HEK293 (cell line): ENCODE measurements around the gene MIA3.

Source experiments
- CTCF ChIA-PET: fragments of 350-600 bp; formaldehyde crosslinking; extraction: SDS; loops from one replicate; lab custom pipeline; 2021; ENCODE audit warnings: antibody characterized with exemption; lab: Yijun Ruan, JAX
- POLR2A ChIA-PET: fragments of 300-600 bp; formaldehyde crosslinking; extraction: SDS; loops from one replicate; lab custom pipeline; 2020; ENCODE audit warnings: antibody characterized with exemption, inconsistent platforms; lab: Yijun Ruan, JAX
- H3K27ac ChIP-seq: fragments of 200-500 bp; sonication (Bioruptor generic); 2 replicates; pipeline ENCODE4 v1.5.1; 2014; ENCODE audit warnings: low read depth, low read length, control low read depth, inconsistent platforms; ENCODE audit errors: extremely low read depth
- H3K36me3 ChIP-seq, 2 experiments: fragments of 200-500 bp in 1 of 2; sonication (Bioruptor generic) in 1 of 2; 1 replicate in 1 of 2; 2 replicates in 1 of 2; pipeline ENCODE4 v1.5.1; 2014 to 2017; ENCODE audit warnings: inconsistent platforms in 2 of 2, low read length in 2 of 2; ENCODE audit not compliant: control insufficient read depth in 2 of 2, insufficient read depth in 1 of 2
- H3K4me1 ChIP-seq: fragments of 200-500 bp; sonication (Bioruptor generic); 2 replicates; pipeline ENCODE4 v1.5.1; 2014; ENCODE audit warnings: mild to moderate bottlenecking, low read length, inconsistent platforms; ENCODE audit not compliant: control insufficient read depth, insufficient read depth
- H3K4me3 ChIP-seq: 2 replicates; pipeline ENCODE4 v1.5.1; 2011; ENCODE audit warnings: low read depth, mild to moderate bottlenecking, control low read depth, low read length, moderate library complexity
- H3K9me3 ChIP-seq: fragments of 200-500 bp; sonication (Bioruptor generic); 2 replicates; pipeline ENCODE4 v1.5.1; 2014; ENCODE audit warnings: low read depth, low read length, inconsistent platforms; ENCODE audit not compliant: control insufficient read depth, insufficient read depth
- KLF8 ChIP-seq: fragments of 450-650 bp; formaldehyde crosslinking; IDR thresholded peaks from 2 replicates; pipeline ENCODE4 v1.5.1; 2016; ENCODE audit warnings: missing biosample characterization, missing genetic modification characterization
- OVOL3 ChIP-seq: fragments of 450-650 bp; formaldehyde crosslinking; IDR thresholded peaks from 2 replicates; pipeline ENCODE4 v1.5.1; 2016; ENCODE audit warnings: missing biosample characterization, missing genetic modification characterization
- SETDB1 ChIP-seq: IDR thresholded peaks from one replicate; pipeline ENCODE4 v1.6.1; 2017; ENCODE audit warnings: mild to moderate bottlenecking, low read length, moderate library complexity, mixed read lengths; ENCODE audit not compliant: insufficient read length
- SP2 ChIP-seq: fragments of 450-650 bp; formaldehyde crosslinking; IDR thresholded peaks from 2 replicates; pipeline ENCODE4 v1.5.1; 2016; ENCODE audit warnings: missing biosample characterization, missing genetic modification characterization
- WT1 ChIP-seq: fragments of 450-650 bp; formaldehyde crosslinking; IDR thresholded peaks from 2 replicates; pipeline ENCODE4 v1.5.1; 2016; ENCODE audit warnings: missing biosample characterization, missing genetic modification characterization
- ZBTB20 ChIP-seq: fragments of 450-650 bp; formaldehyde crosslinking; IDR thresholded peaks from 2 replicates; pipeline ENCODE4 v1.5.1; 2016; ENCODE audit warnings: missing biosample characterization, missing genetic modification characterization
- ZNF133 ChIP-seq: fragments of 450-650 bp; formaldehyde crosslinking; IDR thresholded peaks from 2 replicates; pipeline ENCODE4 v1.5.1; 2016; ENCODE audit warnings: missing biosample characterization, missing genetic modification characterization
- ZNF140 ChIP-seq: fragments of 450-650 bp; formaldehyde crosslinking; IDR thresholded peaks from 2 replicates; pipeline ENCODE4 v1.5.1; 2016; ENCODE audit warnings: missing biosample characterization, missing genetic modification characterization
- ZNF18 ChIP-seq: fragments of 450-650 bp; formaldehyde crosslinking; IDR thresholded peaks from 2 replicates; pipeline ENCODE4 v1.5.1; 2016; ENCODE audit warnings: missing biosample characterization, missing genetic modification characterization
- ZNF202 ChIP-seq: fragments of 450-650 bp; formaldehyde crosslinking; IDR thresholded peaks from 2 replicates; pipeline ENCODE4 v1.5.1; 2016; ENCODE audit warnings: missing biosample characterization, missing genetic modification characterization, borderline replicate concordance
- ZNF211 ChIP-seq: fragments of 450-650 bp; formaldehyde crosslinking; IDR thresholded peaks from 2 replicates; pipeline ENCODE4 v1.5.1; 2016; ENCODE audit warnings: low read depth, missing biosample characterization, missing genetic modification characterization
- ZNF341 ChIP-seq: fragments of 450-650 bp; formaldehyde crosslinking; IDR thresholded peaks from 2 replicates; pipeline ENCODE4; 2016; ENCODE audit warnings: low read depth, missing biosample characterization, missing genetic modification characterization
- ZNF366 ChIP-seq: fragments of 450-650 bp; formaldehyde crosslinking; conservative IDR thresholded peaks from 2 replicates; pipeline ENCODE4 v1.5.1; 2016; ENCODE audit warnings: missing biosample characterization, missing genetic modification characterization
- ZNF391 ChIP-seq: fragments of 450-650 bp; formaldehyde crosslinking; IDR thresholded peaks from 2 replicates; pipeline ENCODE4 v1.5.1; 2016; ENCODE audit warnings: low read depth, missing biosample characterization, missing genetic modification characterization, borderline replicate concordance
- ZNF571 ChIP-seq: fragments of 450-650 bp; formaldehyde crosslinking; IDR thresholded peaks from 2 replicates; pipeline ENCODE4 v1.5.0; 2017; ENCODE audit warnings: missing biosample characterization, missing genetic modification characterization
- ZNF629 ChIP-seq: fragments of 450-650 bp; formaldehyde crosslinking; IDR thresholded peaks from 2 replicates; pipeline ENCODE4 v1.5.1; 2017; ENCODE audit warnings: missing biosample characterization, missing genetic modification characterization
- ZNF639 ChIP-seq: fragments of 450-650 bp; formaldehyde crosslinking; IDR thresholded peaks from 2 replicates; pipeline ENCODE4 v1.5.1; 2016; ENCODE audit warnings: missing biosample characterization, missing genetic modification characterization
- ZNF707 ChIP-seq: fragments of 450-650 bp; formaldehyde crosslinking; IDR thresholded peaks from 2 replicates; pipeline ENCODE4 v1.5.1; 2016; ENCODE audit warnings: missing biosample characterization, missing genetic modification characterization
- ZNF76 ChIP-seq: fragments of 450-650 bp; formaldehyde crosslinking; IDR thresholded peaks from 2 replicates; pipeline ENCODE4; 2016; ENCODE audit warnings: low read depth, missing biosample characterization, missing genetic modification characterization, borderline replicate concordance
- ZNF791 ChIP-seq: fragments of 450-650 bp; formaldehyde crosslinking; IDR thresholded peaks from 2 replicates; pipeline ENCODE4 v1.5.1; 2016; ENCODE audit warnings: missing biosample characterization, missing genetic modification characterization
- ZNF792 ChIP-seq: fragments of 450-650 bp; formaldehyde crosslinking; IDR thresholded peaks from 2 replicates; pipeline ENCODE4 v1.5.1; 2016; ENCODE audit warnings: missing biosample characterization, missing genetic modification characterization
- ZNF830 ChIP-seq: fragments of 450-650 bp; IDR thresholded peaks from 2 replicates; pipeline ENCODE4 v1.5.0; 2018; ENCODE audit warnings: missing biosample characterization, missing genetic modification characterization, low read depth, mild to moderate bottlenecking, moderate library complexity
- ZSCAN5A ChIP-seq: fragments of 450-650 bp; formaldehyde crosslinking; IDR thresholded peaks from 2 replicates; pipeline ENCODE4 v1.5.1; 2016; ENCODE audit warnings: missing biosample characterization, missing genetic modification characterization

MIA3 gene

GRCh38 chr1:222592171-222592570 is 25.7 kb upstream of the MIA3 start:
- TF ChIP-seq KLF8 (tag by site-specific recombination), result no peak
- no peak for TF ChIP-seq ZNF707 (tag by site-specific recombination)
- TF ChIP-seq ZNF629, result no peak
- no peak for TF ChIP-seq ZNF211 (tag by site-specific recombination)
- no peak for TF ChIP-seq ZNF366 (tag by site-specific recombination)
- TF ChIP-seq ZNF792 (tag by site-specific recombination), result no peak
- no peak for TF ChIP-seq ZNF76 (tag by site-specific recombination)
- TF ChIP-seq SP2 (tag by site-specific recombination), result no peak
- no peak for TF ChIP-seq ZNF791 (tag by site-specific recombination)
- no peak for TF ChIP-seq OVOL3 (tag by site-specific recombination)
- no peak for TF ChIP-seq ZNF391
- TF ChIP-seq ZNF18 (tag by site-specific recombination), result no peak
- no peak for TF ChIP-seq ZNF571 (tag by site-specific recombination)
- TF ChIP-seq ZNF639 (tag by site-specific recombination), result no peak
- no peak for TF ChIP-seq ZNF830 (tag by site-specific recombination)
- TF ChIP-seq WT1, result no peak
- TF ChIP-seq ZNF341, result no peak
- TF ChIP-seq ZNF202 (tag by site-specific recombination), result no peak
- TF ChIP-seq ZBTB20 (tag by site-specific recombination), result no peak
- TF ChIP-seq ZSCAN5A (tag by site-specific recombination), result no peak
- H3K27ac ChIP-seq, result no peak overlapping the region
- H3K9me3 ChIP-seq, result no peaks in the 10 kb centered on the region
- no peaks in the 10 kb centered on the region for H3K4me1 ChIP-seq
- no peak overlapping the region for H3K4me3 ChIP-seq
- CTCF ChIA-PET, result interaction anchor here (1.3 kb wide), 1 partner anchor 42 kb away, joined by 4 read pairs; no protein-coding TSS in a partner anchor
- H3K36me3 ChIP-seq, result peaks cover 8% of the 10 kb centered on the region in 2 experiments
- POLR2A ChIA-PET, result no interaction called here

- Histone ChIP-seq H3K27ac (no peak overlapping the region), H3K4me3 (no peak overlapping the region), H3K9me3 (no peaks in the 10 kb centered on the region), H3K36me3 (no peaks in the 10 kb centered on the region), H3K4me1 (no peaks in the 10 kb centered on the region)
- ChIA-PET POLR2A (no interaction called here), CTCF (interaction anchor here (0.6 to 1.1 kb wide), 2 partner anchors 129 to 442 kb away, joined by 3 to 4 read pairs; no protein-coding TSS in a partner anchor)
- TF ChIP-seq SETDB1 (peak; percentile 51), ZNF140 (tag by site-specific recombination) (no peak), ZNF133 (tag by site-specific recombination) (peak; percentile 91)
These were observed 23.1 kb upstream of the MIA3 start for GRCh38 chr1:222594789-222595188.
